ENCODE data around the gene COCH.

Gene COCH

GRCh38 chr14:30855345-30856037 lies 18.9 kb upstream of the COCH start:
- ChIA-PET POLR2A (ENCODE audit: low non-redundant PET) (no interaction called here), CTCF (no interaction called here)
- no peak overlapping the region for H3K27ac ChIP-seq
- DNase-seq (ENCODE audit: low spot score) = no peak
- TF ChIP-seq CTCF (conservative IDR thresholded peaks at IDR 0.05; ENCODE audit: low read depth) = no peak

- TF ChIP-seq CTCF (conservative IDR thresholded peaks at IDR 0.05; ENCODE audit: low read depth) = no peak
- no peak for DNase-seq (ENCODE audit: low spot score)
- H3K27ac ChIP-seq = no peak overlapping the region
- ChIA-PET CTCF (no interaction called here), POLR2A (ENCODE audit: low non-redundant PET) (no interaction called here)
Observed at GRCh38 chr14:30861200-30861599, 13.2 kb upstream of the COCH start.

- POLR2A ChIA-PET (ENCODE audit: low non-redundant PET) = no interaction called here
- DNase-seq (ENCODE audit: low spot score) = no peak
- no peak overlapping the region for H3K27ac ChIP-seq
- CTCF ChIA-PET = no interaction called here
- TF ChIP-seq CTCF (conservative IDR thresholded peaks at IDR 0.05; ENCODE audit: low read depth) = no peak
Observed at GRCh38 chr14:30864934-30865333, 9.4 kb upstream of the COCH start.

GRCh38 chr14:30868736-30869135 lies 5.6 kb upstream of the COCH start:
- ChIA-PET CTCF (interaction anchor here (0.7 kb wide), 1 partner anchor 232 kb away, joined by 3 read pairs; no protein-coding TSS in a partner anchor), POLR2A (ENCODE audit: low non-redundant PET) (no interaction called here)
- TF ChIP-seq CTCF (conservative IDR thresholded peaks at IDR 0.05; ENCODE audit: low read depth) = no peak
- no peak overlapping the region for H3K27ac ChIP-seq
- DNase-seq (ENCODE audit: low spot score) = no peak

- POLR2A ChIA-PET (ENCODE audit: low non-redundant PET) = no interaction called here
- no peak for TF ChIP-seq CTCF (conservative IDR thresholded peaks at IDR 0.05; ENCODE audit: low read depth)
Observed at GRCh38 chr14:30869551-30870155, 4.7 kb upstream of the COCH start.

GRCh38 chr14:30872602-30873001 lies 1.8 kb upstream of the COCH start:
- CTCF ChIA-PET = interaction anchor here (0.7 kb wide), 1 partner anchor 1142 kb away, joined by 4 read pairs; no protein-coding TSS in a partner anchor
- no peak for TF ChIP-seq CTCF (conservative IDR thresholded peaks at IDR 0.05; ENCODE audit: low read depth)
- POLR2A ChIA-PET (ENCODE audit: low non-redundant PET) = no interaction called here
- H3K27ac ChIP-seq = no peak overlapping the region
- no peak for DNase-seq (ENCODE audit: low spot score)

More at GRCh38 chr14:30869551-30870155, 4.7 kb upstream of the COCH start:
- CTCF ChIA-PET = interaction anchor here (0.7 kb wide), 2 partner anchors 17 to 231 kb away, joined by 3 read pairs; no protein-coding TSS in a partner anchor
- H3K27ac ChIP-seq = no peak overlapping the region
- DNase-seq (ENCODE audit: low spot score) = no peak
